ENCODE measurements around the gene CD300LD. TPM values are rescaled to one million over a fixed set of nuclear protein-coding genes. Genes with fewer than 3 reads are reported as not detected.

Gene CD300LD
- polyA plus RNA-seq, 3 donors, result 0.33 to 0.50 (median 0.41) TPM

- H3K9me3 Mint-ChIP-seq, result peaks cover 5 to 14% (median 10%) of the 10 kb centered on the region in 7 donors
- Histone ChIP-seq H3K9me3 (replicated peaks in 1 of 2; ENCODE audit: control insufficient read depth in 1 of 2, insufficient read depth in 1 of 2, low read length in 2 of 2) (peaks cover 8 to 10% of the 10 kb centered on the region in 2 donors), H2AFZ (ENCODE audit: insufficient read depth, low read depth, low read length, poor library complexity, severe bottlenecking) (no peak overlapping the region), H3K27me3 (ENCODE audit: control insufficient read depth in 2 of 2, insufficient read depth in 2 of 2, low read length in 2 of 2) (no peaks in the 10 kb centered on the region), H3K4me2 (replicated peaks; ENCODE audit: extremely low read depth, low read length, poor library complexity, severe bottlenecking) (no peak overlapping the region), H3K9ac (ENCODE audit: insufficient read depth, low read length, poor library complexity, severe bottlenecking) (no peak overlapping the region), H3K36me3 (replicated peaks in 1 of 2; ENCODE audit: control insufficient read depth in 1 of 2, insufficient read depth in 2 of 2, low read length in 2 of 2) (no peaks in the 10 kb centered on the region), H3K4me1 (ENCODE audit: control insufficient read depth in 1 of 2, insufficient read depth in 2 of 2, low read length in 2 of 2) (peaks cover 9 to 10% of the 10 kb centered on the region in 2 donors), H3K79me2 (ENCODE audit: insufficient read depth, low read length) (no peaks in the 10 kb centered on the region), H3K4me3 (replicated peaks in 1 of 3; ENCODE audit: low read depth in 2 of 3, low read length in 3 of 3) (no peak overlapping the region), H4K20me1 (ENCODE audit: insufficient read depth, low read length) (no peaks in the 10 kb centered on the region), H3K27ac (ENCODE audit: low read depth in 1 of 2, low read length in 2 of 2) (no peak overlapping the region)
- intact Hi-C loops (cut with micrococcal nuclease), result no loop called here
- 95% methylated on average over 8 of the region's 14 CpGs for WGBS (ENCODE audit: insufficient coverage)
- TF ChIP-seq CTCF (IDR thresholded peaks at IDR 0.05), result no peak
- H3K36me3 Mint-ChIP-seq, result peaks cover 0 to 8% of the 10 kb centered on the region in 2 donors
- H3K4me3 Mint-ChIP-seq, result peak overlapping the region in 1 of 2 donors; percentile 2
- DNase-seq, result no peak
- H3K4me1 Mint-ChIP-seq, result peaks cover 12% of the 10 kb centered on the region
- H3K27me3 Mint-ChIP-seq (ENCODE audit: low read depth in 3 of 3), result peaks cover 5 to 7% (median 6%) of the 10 kb centered on the region in 3 donors
- H3K27ac Mint-ChIP-seq, result no peak overlapping the region
Measured at GRCh38 chr17:74584292-74585060, 7.6 kb downstream of the CD300LD start.

GRCh38 chr17:74582633-74583032, 9.4 kb downstream of the CD300LD start:
- peaks cover 5 to 14% (median 10%) of the 10 kb centered on the region in 7 donors for H3K9me3 Mint-ChIP-seq
- no peak overlapping the region for H3K4me3 ChIP-seq (replicated peaks in 1 of 3; ENCODE audit: low read depth in 2 of 3, low read length in 3 of 3)
- H3K36me3 ChIP-seq (replicated peaks in 1 of 2; ENCODE audit: control insufficient read depth in 1 of 2, insufficient read depth in 2 of 2, low read length in 2 of 2), result no peaks in the 10 kb centered on the region
- H3K36me3 Mint-ChIP-seq, result peaks cover 0 to 5% of the 10 kb centered on the region in 2 donors
- no peak overlapping the region for H2AFZ ChIP-seq (ENCODE audit: insufficient read depth, low read depth, low read length, poor library complexity, severe bottlenecking)
- H3K27me3 Mint-ChIP-seq (ENCODE audit: low read depth in 3 of 3), result peaks cover 7 to 8% (median 7%) of the 10 kb centered on the region in 3 donors
- 97% methylated on average over 8 of the region's 10 CpGs for WGBS (ENCODE audit: insufficient coverage)
- H3K4me3 Mint-ChIP-seq, result no peak overlapping the region
- no peak overlapping the region for H3K27ac Mint-ChIP-seq
- intact Hi-C loops (cut with micrococcal nuclease), result no loop called here
- peaks cover 13 to 17% of the 10 kb centered on the region in 2 donors for H3K4me1 ChIP-seq (ENCODE audit: control insufficient read depth in 1 of 2, insufficient read depth in 2 of 2, low read length in 2 of 2)
- H3K4me2 ChIP-seq (replicated peaks; ENCODE audit: extremely low read depth, low read length, poor library complexity, severe bottlenecking), result no peak overlapping the region
- H3K9ac ChIP-seq (ENCODE audit: insufficient read depth, low read length, poor library complexity, severe bottlenecking), result no peak overlapping the region
- no peak for TF ChIP-seq CTCF (IDR thresholded peaks at IDR 0.05)
- H3K9me3 ChIP-seq (replicated peaks in 1 of 2; ENCODE audit: control insufficient read depth in 1 of 2, insufficient read depth in 1 of 2, low read length in 2 of 2), result peaks cover 8 to 10% of the 10 kb centered on the region in 2 donors
- no peaks in the 10 kb centered on the region for H3K79me2 ChIP-seq (ENCODE audit: insufficient read depth, low read length)
- H3K27ac ChIP-seq (ENCODE audit: low read depth in 1 of 2, low read length in 2 of 2), result no peak overlapping the region
- no peaks in the 10 kb centered on the region for H3K27me3 ChIP-seq (ENCODE audit: control insufficient read depth in 2 of 2, insufficient read depth in 2 of 2, low read length in 2 of 2)
- peaks cover 21% of the 10 kb centered on the region for H3K4me1 Mint-ChIP-seq
- H4K20me1 ChIP-seq (ENCODE audit: insufficient read depth, low read length), result no peaks in the 10 kb centered on the region
- no peak for DNase-seq
